ENCODE results near the gene SH3GL1. TPM values are rescaled to one million over a fixed set of nuclear protein-coding genes. Genes with fewer than 3 reads are reported as not detected.

SH3GL1 gene
- 99.9 and 101 TPM in 2 replicates for total RNA-seq

GRCh38 chr19:4400135-4400936 is at the start of gene SH3GL1:
Gene SH3GL1 (minus strand): TSS chr19:4400547. CDS start chr19:4400368, 179 bp downstream.

GRCh38 chr19:4402171-4403004 is 2.0 kb upstream of the SH3GL1 start, which contains the start of gene CHAF1A:
Gene CHAF1A (plus strand): TSS chr19:4402640. CDS start chr19:4402763, 123 bp downstream.

GRCh38 chr19:4343370-4344307 is 56.7 kb downstream of the SH3GL1 start, which contains the start of gene MPND:
Gene MPND (plus strand): TSS chr19:4343562. CDS start chr19:4343594, 32 bp downstream.

GRCh38 chr19:4338441-4339355 is 61.6 kb downstream of the SH3GL1 start, which contains the start of gene STAP2:
Gene STAP2 (minus strand): TSS chr19:4338827. CDS start chr19:4338753, 74 bp downstream.

Other genes with a start within 250 kb of the SH3GL1 start
- not detected in 2 replicates for gene CREB3L3, start 246.9 kb downstream of the SH3GL1 start, total RNA-seq
- gene SIRT6, start 218.0 kb downstream of the SH3GL1 start, total RNA-seq, result 26.1 and 40.8 TPM in 2 replicates
- gene ANKRD24, start 217.9 kb downstream of the SH3GL1 start, total RNA-seq, result under 0.01 and 0.51 TPM in 2 replicates
- gene EBI3, start 171.0 kb downstream of the SH3GL1 start, total RNA-seq, result 2.3 and 4.4 TPM in 2 replicates
- gene YJU2, start 153.5 kb downstream of the SH3GL1 start, total RNA-seq, result 24.2 and 32.1 TPM in 2 replicates
- not detected in 2 replicates for gene SHD, start 121.3 kb downstream of the SH3GL1 start, total RNA-seq
- not detected in 2 replicates for gene TMIGD2, start 98.2 kb downstream of the SH3GL1 start, total RNA-seq
- gene FSD1, start 95.9 kb downstream of the SH3GL1 start, total RNA-seq, result 13.8 and 29.7 TPM in 2 replicates
- gene STAP2, start 61.7 kb downstream of the SH3GL1 start, total RNA-seq, result 42.7 and 52.2 TPM in 2 replicates
- 6.2 and 11.0 TPM in 2 replicates for gene MPND, start 57.0 kb downstream of the SH3GL1 start, total RNA-seq
- 12.0 and 31.4 TPM in 2 replicates for gene CHAF1A, start 2.1 kb upstream of the SH3GL1 start, total RNA-seq
- gene UBXN6, start 57.2 kb upstream of the SH3GL1 start, total RNA-seq, result 114 and 193 TPM in 2 replicates
- 66.5 and 69.6 TPM in 2 replicates for gene HDGFL2, start 71.8 kb upstream of the SH3GL1 start, total RNA-seq
- 0.13 TPM in 1 of 2 replicates, not detected in the other for gene PLIN4, start 117.9 kb upstream of the SH3GL1 start, total RNA-seq
- not detected in 2 replicates for gene PLIN5, start 134.7 kb upstream of the SH3GL1 start, total RNA-seq
- gene LRG1, start 139.5 kb upstream of the SH3GL1 start, total RNA-seq, result under 0.01 TPM in 1 of 2 replicates, not detected in the other
- 0.49 and 3.3 TPM in 2 replicates for gene SEMA6B, start 159.1 kb upstream of the SH3GL1 start, total RNA-seq
- 3.3 and 10.8 TPM in 2 replicates for gene TNFAIP8L1, start 239.0 kb upstream of the SH3GL1 start, total RNA-seq